ENCODE data around the gene GFY. TPM values are rescaled to one million over a fixed set of nuclear protein-coding genes. Genes with fewer than 3 reads are reported as not detected.

Gene GFY
- total and polyA plus RNA-seq, 7 donors = 0.33 TPM; not detected in 6

- peak; percentile 60 to 88 for DNase-seq
- peaks cover 0 to 35% of the 10 kb centered on the region in 2 donors for H3K36me3 ChIP-seq (ENCODE audit: insufficient read depth in 1 of 2, low read depth in 1 of 2)
- no peak for ATAC-seq
- intact Hi-C loops (cut with DNase I) = no loop called here
- no peak overlapping the region for H3K4me3 ChIP-seq
- WGBS, 3 donors = 66 to 73% (median 71%) methylated on average over 32 of the region's 32 CpGs
- TF ChIP-seq CTCF (IDR thresholded peaks at IDR 0.05) = no peak
- H3K4me1 ChIP-seq = peaks cover 14% of the 10 kb centered on the region
- H3K9me3 ChIP-seq = no peaks in the 10 kb centered on the region
- H3K27me3 ChIP-seq (ENCODE audit: insufficient read depth in 3 of 3, low read length in 2 of 3) = no peaks in the 10 kb centered on the region
- no peak overlapping the region for H3K27ac ChIP-seq
Observed at GRCh38 chr19:49447485-49448431, 22.6 kb downstream of the GFY start.

- 90 to 94% (median 91%) methylated on average over 6 of the region's 6 CpGs for WGBS, 3 donors
- no peak for ATAC-seq
- intact Hi-C loops (cut with DNase I) = no loop called here
- peaks cover 14% of the 10 kb centered on the region for H3K4me1 ChIP-seq
- peaks cover 0 to 35% of the 10 kb centered on the region in 2 donors for H3K36me3 ChIP-seq (ENCODE audit: insufficient read depth in 1 of 2, low read depth in 1 of 2)
- no peak overlapping the region for H3K4me3 ChIP-seq
- DNase-seq = no peak
- no peak overlapping the region for H3K27ac ChIP-seq
- TF ChIP-seq CTCF (IDR thresholded peaks at IDR 0.05) = no peak
- H3K27me3 ChIP-seq (ENCODE audit: insufficient read depth in 3 of 3, low read length in 2 of 3) = no peaks in the 10 kb centered on the region
- H3K9me3 ChIP-seq = no peaks in the 10 kb centered on the region
Observed at GRCh38 chr19:49448432-49448786, 23.2 kb downstream of the GFY start.

GRCh38 chr19:49450405-49450804 lies 25.2 kb downstream of the GFY start:
- ATAC-seq (no peak), DNase-seq (no peak)
- Histone ChIP-seq H3K27me3 (ENCODE audit: insufficient read depth in 3 of 3, low read length in 2 of 3) (no peaks in the 10 kb centered on the region), H3K9me3 (no peaks in the 10 kb centered on the region), H3K4me3 (peak overlapping the region; percentile 93), H3K36me3 (ENCODE audit: insufficient read depth in 1 of 2, low read depth in 1 of 2) (peaks cover 0 to 35% of the 10 kb centered on the region in 2 donors), H3K4me1 (peaks cover 18% of the 10 kb centered on the region), H3K27ac (peak overlapping the region; percentile 36)
- no peak for TF ChIP-seq CTCF (IDR thresholded peaks at IDR 0.05)
- intact Hi-C loops (cut with DNase I) = loop anchor here in 1 of 2 donors (5.0 kb wide), 1 partner anchor 192 kb away; the partner anchor contains the start of genes RRAS and SCAF1
- 80 to 83% (median 82%) methylated on average over 7 of the region's 7 CpGs for WGBS, 3 donors

- Histone ChIP-seq H3K27me3 (ENCODE audit: insufficient read depth in 3 of 3, low read length in 2 of 3) (no peaks in the 10 kb centered on the region), H3K27ac (peak within 1 kb of the TSS; percentile 94), H3K9me3 (no peaks in the 10 kb centered on the region), H3K4me3 (peak within 1 kb of the TSS; percentile 93), H3K4me1 (peaks cover 18% of the 10 kb centered on the region), H3K36me3 (ENCODE audit: insufficient read depth in 1 of 2, low read depth in 1 of 2) (peaks cover 0 to 29% of the 10 kb centered on the region in 2 donors)
- 1% methylated on average over 42 of the region's 42 CpGs for WGBS, 3 donors
- intact Hi-C loops (cut with DNase I) = loop anchor here in 1 of 2 donors (5.0 kb wide), 1 partner anchor 191 kb away; the partner anchor contains the start of genes RRAS and SCAF1
- ATAC-seq (peak; percentile 83 to 87 (median 85)), DNase-seq (peak; percentile 97 to 98)
- TF ChIP-seq CTCF (IDR thresholded peaks at IDR 0.05) = no peak
Observed at GRCh38 chr19:49451430-49452181, 26.4 kb downstream of the GFY start, which contains the start of gene PIH1D1. TSS of gene PIH1D1 (minus strand) at chr19:49451814. CDS start at chr19:49451574, 240 bp downstream.
